H9 (cell line): Measurements from ENCODE around the gene PTPMT1. TPM values are rescaled to one million over a fixed set of nuclear protein-coding genes. Genes with fewer than 3 reads are reported as not detected.

ENCODE experiments used
- DNase-seq: peaks from one replicate; pipeline ENCODE4 v3.0.0-alpha.2; 2017
- H2AFZ ChIP-seq: one replicate; pipeline ENCODE4 v1.6.1; 2013; ENCODE audit warnings: mild to moderate bottlenecking, low read length, control low read depth, moderate library complexity
- H2AK5ac ChIP-seq: 2 replicates; pipeline ENCODE4 v1.6.1; 2013; ENCODE audit warnings: low read length, control low read depth, mixed read lengths; ENCODE audit not compliant: insufficient read length
- H2BK120ac ChIP-seq: one replicate; pipeline ENCODE4 v1.6.1; 2013; ENCODE audit warnings: low read depth, mild to moderate bottlenecking, low read length, control low read depth, inconsistent platforms; ENCODE audit not compliant: poor library complexity, severe bottlenecking
- H2BK12ac ChIP-seq: 2 replicates; pipeline ENCODE4 v1.6.1; 2013; ENCODE audit warnings: low read length, control low read depth, mixed read lengths, low read depth; ENCODE audit not compliant: insufficient read length
- H2BK15ac ChIP-seq: 2 replicates; pipeline ENCODE4 v1.6.1; 2013; ENCODE audit warnings: low read depth, low read length, control low read depth
- H2BK20ac ChIP-seq: one replicate; pipeline ENCODE4 v1.6.1; 2013; ENCODE audit warnings: low read depth, mild to moderate bottlenecking, low read length, control low read depth, inconsistent platforms; ENCODE audit not compliant: poor library complexity, severe bottlenecking
- H2BK5ac ChIP-seq: 2 replicates; pipeline ENCODE4 v1.6.1; 2013; ENCODE audit warnings: low read length, control low read depth, mixed read lengths; ENCODE audit not compliant: insufficient read length
- H3K14ac ChIP-seq: 2 replicates; pipeline ENCODE4 v1.6.1; 2013; ENCODE audit warnings: low read length, control low read depth; ENCODE audit not compliant: insufficient read depth
- H3K18ac ChIP-seq: 2 replicates; pipeline ENCODE4 v1.6.1; 2013; ENCODE audit warnings: low read depth, mild to moderate bottlenecking, mixed read lengths, low read length, control low read depth; ENCODE audit not compliant: insufficient read length
- H3K23ac ChIP-seq: 2 replicates; pipeline ENCODE4 v1.6.1; 2013; ENCODE audit warnings: low read length, control low read depth, mixed read lengths, low read depth; ENCODE audit not compliant: insufficient read length
- H3K23me2 ChIP-seq: 2 replicates; pipeline ENCODE4 v1.6.1; 2013; ENCODE audit warnings: low read depth, mild to moderate bottlenecking, mixed read lengths, low read length, control low read depth; ENCODE audit not compliant: insufficient read length, poor library complexity, severe bottlenecking
- H3K27ac ChIP-seq: 2 replicates; pipeline ENCODE4 v1.5.1; 2013; ENCODE audit warnings: low read length, control low read depth, mixed read lengths, low read depth; ENCODE audit not compliant: insufficient read length
- H3K27me3 ChIP-seq: 2 replicates; pipeline ENCODE4 v1.6.1; 2013; ENCODE audit warnings: low read length, control low read depth, inconsistent platforms; ENCODE audit not compliant: insufficient read depth
- H3K4ac ChIP-seq: 2 replicates; pipeline ENCODE4 v1.6.1; 2013; ENCODE audit warnings: low read depth, mild to moderate bottlenecking, control low read depth, inconsistent platforms, low read length, moderate library complexity
- H3K4me1 ChIP-seq: 2 replicates; pipeline ENCODE4 v1.6.1; 2013; ENCODE audit warnings: low read length, control low read depth, inconsistent platforms; ENCODE audit not compliant: insufficient read depth
- H3K4me2 ChIP-seq: 2 replicates; pipeline ENCODE4 v1.6.1; 2013; ENCODE audit warnings: low read length, control low read depth, mixed read lengths; ENCODE audit not compliant: insufficient read length, insufficient read depth
- H3K56ac ChIP-seq: 2 replicates; pipeline ENCODE4 v1.6.1; 2013; ENCODE audit warnings: low read depth, mild to moderate bottlenecking, mixed read lengths, low read length, control low read depth; ENCODE audit not compliant: insufficient read length
- H3K79me1 ChIP-seq: 2 replicates; pipeline ENCODE4 v1.6.1; 2013; ENCODE audit warnings: low read depth, mild to moderate bottlenecking, moderate library complexity, low read length, control low read depth, inconsistent platforms; ENCODE audit not compliant: insufficient read depth, poor library complexity, severe bottlenecking
- H3K79me2 ChIP-seq: 2 replicates; pipeline ENCODE4 v1.6.1; 2013; ENCODE audit warnings: low read length, control low read depth, inconsistent platforms; ENCODE audit not compliant: insufficient read depth
- H3K9ac ChIP-seq: 2 replicates; pipeline ENCODE4 v1.6.1; 2013; ENCODE audit warnings: low read length, control low read depth, mixed read lengths; ENCODE audit not compliant: insufficient read length; ENCODE audit errors: extremely low read depth
- H3K9me3 ChIP-seq: one replicate; pipeline ENCODE4 v1.6.1; 2013; ENCODE audit warnings: low read depth, low read length, inconsistent platforms; ENCODE audit not compliant: control insufficient read depth
- H3T11ph ChIP-seq: one replicate; pipeline ENCODE4 v1.6.1; 2013; ENCODE audit warnings: mild to moderate bottlenecking, low read length, control low read depth, inconsistent platforms
- H4K20me1 ChIP-seq: one replicate; pipeline ENCODE4 v1.6.1; 2013; ENCODE audit not compliant: control insufficient read depth, insufficient read length, insufficient read depth
- H4K5ac ChIP-seq: 2 replicates; pipeline ENCODE4 v1.6.1; 2013; ENCODE audit warnings: low read depth, mild to moderate bottlenecking, mixed read lengths, low read length, control low read depth; ENCODE audit not compliant: insufficient read length
- H4K8ac ChIP-seq: replicated peaks from 2 replicates; pipeline ENCODE4 v1.6.1; 2013; ENCODE audit warnings: low read length, control low read depth, mixed read lengths, low read depth; ENCODE audit not compliant: insufficient read length
- H4K91ac ChIP-seq: 2 replicates; pipeline ENCODE4 v1.6.1; 2013; ENCODE audit warnings: low read depth, mild to moderate bottlenecking, moderate library complexity, mixed read lengths, low read length, control low read depth; ENCODE audit not compliant: insufficient read length
- H3K27ac Mint-ChIP-seq, 3 experiments: 2 replicates in 2 of 3; 3 replicates in 1 of 3; pipeline ENCODE4 v1.8.0; 2020 to 2021; ENCODE audit warnings: mixed read lengths in 3 of 3, mild to moderate bottlenecking in 1 of 3, moderate library complexity in 1 of 3
- H3K27me3 Mint-ChIP-seq: 2 replicates; pipeline ENCODE4 v1.8.0; 2021; ENCODE audit warnings: low read depth, mild to moderate bottlenecking, moderate library complexity, mixed read lengths
- H3K36me3 Mint-ChIP-seq, 3 experiments: 2 replicates in 2 of 3; 3 replicates in 1 of 3; pipeline ENCODE4 v1.8.0; 2020 to 2021; ENCODE audit warnings: low read depth in 3 of 3, mixed read lengths in 3 of 3; ENCODE audit not compliant: insufficient read depth in 1 of 3
- H3K4me1 Mint-ChIP-seq, 2 experiments: 2 replicates each; pipeline ENCODE4 v1.8.0; 2020; ENCODE audit warnings: mixed read lengths in 2 of 2
- H3K4me3 Mint-ChIP-seq, 2 experiments: 2 replicates in 1 of 2; 3 replicates in 1 of 2; pipeline ENCODE4 v1.8.0; 2020 to 2021; ENCODE audit warnings: mild to moderate bottlenecking in 2 of 2, mixed read lengths in 2 of 2, moderate library complexity in 1 of 2
- H3K9me3 Mint-ChIP-seq, 2 experiments: 2 replicates in 1 of 2; 3 replicates in 1 of 2; pipeline ENCODE4 v1.8.0; 2020; ENCODE audit warnings: mild to moderate bottlenecking in 2 of 2, mixed read lengths in 2 of 2, moderate library complexity in 1 of 2
- WGBS: extraction: QIAGEN DNeasy Blood & Tissue Kit; methylation state at CpG from one replicate; pipeline ENCODE4 v1.1.7; 2013; ENCODE audit warnings: missing lambda C conversion rate, low lambda C conversion rate, mixed read lengths; ENCODE audit not compliant: insufficient read length; ENCODE audit errors: extremely low coverage; 5-methylcytosine and 5-hydroxymethylcytosine counted together
- total RNA-seq: library from RNA; stranded (reverse); gene quantifications from 2 replicates; pipeline ENCODE4 v1.2.1, GENCODE V29; 2021
- TF ChIP-seq, protein P1 (sequence below): fragments of 200-600 bp; sonication (generic); conservative IDR thresholded peaks from 3 replicates; pipeline ENCODE4 v1.8.0; 2021; ENCODE audit warnings: antibody characterized with exemption, mild to moderate bottlenecking

PTPMT1 gene
- total RNA-seq, 1 experiment from 2014 or later: 72.9 TPM

DNA sequence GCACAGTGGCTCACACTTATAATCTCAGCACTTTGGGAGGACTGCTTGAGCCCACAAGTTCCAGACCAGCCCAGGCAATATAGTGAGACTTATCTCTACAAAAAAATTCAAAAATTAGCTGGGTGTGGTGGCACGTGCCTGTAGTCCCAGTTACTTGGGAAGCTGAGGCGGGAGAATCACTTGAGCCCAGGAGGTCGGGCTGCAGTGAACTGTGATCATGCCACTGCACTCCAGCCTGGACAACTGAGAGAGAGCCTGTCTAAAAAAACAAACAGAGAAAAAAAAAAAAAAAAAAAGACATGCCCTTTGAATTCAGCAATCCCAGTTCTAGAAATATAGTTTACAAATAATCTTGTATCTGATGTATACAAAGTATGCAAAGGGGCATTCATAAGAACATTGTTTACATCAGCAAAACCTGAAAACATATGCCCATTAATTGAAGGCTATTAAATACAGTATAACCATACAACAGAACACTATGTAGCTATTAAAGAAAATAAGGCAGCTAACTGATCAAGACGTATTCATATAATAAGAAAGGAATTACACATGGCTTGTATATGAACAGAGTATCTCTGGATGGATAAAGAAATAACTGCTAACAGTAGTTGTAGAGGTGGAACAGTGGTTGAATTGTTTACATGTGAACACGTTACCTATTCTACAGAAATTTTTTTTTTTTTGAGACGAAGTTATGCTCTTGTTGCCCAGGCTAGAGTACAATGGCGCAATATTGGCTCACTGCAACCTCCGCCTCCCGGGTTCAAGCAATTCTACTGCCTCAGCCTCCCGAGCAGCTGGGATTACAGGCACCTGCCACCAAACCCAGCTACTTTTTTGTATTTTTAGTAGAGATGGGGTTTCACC is 48.2 kb upstream of the PTPMT1 start:
- Histone ChIP-seq H2BK120ac (no peak overlapping the region), H3T11ph (no peak overlapping the region), H3K9ac (no peak overlapping the region), H3K79me1 (peaks cover 15% of the 10 kb centered on the region), H3K14ac (no peak overlapping the region), H3K9me3 (no peaks in the 10 kb centered on the region), H3K4ac (no peak overlapping the region), H2BK5ac (no peak overlapping the region), H2BK20ac (no peak overlapping the region), H2AK5ac (no peak overlapping the region), H3K4me2 (no peak overlapping the region), H4K5ac (no peak overlapping the region), H4K91ac (no peak overlapping the region), H3K27ac (no peak overlapping the region), H3K23ac (no peak overlapping the region), H4K20me1 (no peaks in the 10 kb centered on the region), H3K4me1 (peaks cover 9% of the 10 kb centered on the region), H2BK15ac (no peak overlapping the region), H3K18ac (no peak overlapping the region), H2AFZ (no peak overlapping the region), H3K23me2 (no peaks in the 10 kb centered on the region), H3K56ac (no peak overlapping the region), H2BK12ac (no peak overlapping the region), H3K27me3 (no peaks in the 10 kb centered on the region), H4K8ac (no peak overlapping the region), H3K79me2 (peaks cover 40% of the 10 kb centered on the region; the same call in 1 of the 2 replicates)
- Mint-ChIP-seq H3K4me1 (peaks cover 35 to 38% of the 10 kb centered on the region in 2 experiments), H3K9me3 (no peaks in the 10 kb centered on the region), H3K36me3 (peaks cover 0 to 4% (median 2%) of the 10 kb centered on the region in 3 experiments; a peak in 1 of 7 replicates), H3K4me3 (no peak overlapping the region), H3K27ac (peak overlapping the region in 1 of 3 experiments; percentile 58; a peak in 2 of 7 replicates), H3K27me3 (no peaks in the 10 kb centered on the region)
- WGBS: no CpG with 5 or more reads among the region's 10 CpGs
- DNase-seq: no peak
- TF ChIP-seq, protein P1, sequence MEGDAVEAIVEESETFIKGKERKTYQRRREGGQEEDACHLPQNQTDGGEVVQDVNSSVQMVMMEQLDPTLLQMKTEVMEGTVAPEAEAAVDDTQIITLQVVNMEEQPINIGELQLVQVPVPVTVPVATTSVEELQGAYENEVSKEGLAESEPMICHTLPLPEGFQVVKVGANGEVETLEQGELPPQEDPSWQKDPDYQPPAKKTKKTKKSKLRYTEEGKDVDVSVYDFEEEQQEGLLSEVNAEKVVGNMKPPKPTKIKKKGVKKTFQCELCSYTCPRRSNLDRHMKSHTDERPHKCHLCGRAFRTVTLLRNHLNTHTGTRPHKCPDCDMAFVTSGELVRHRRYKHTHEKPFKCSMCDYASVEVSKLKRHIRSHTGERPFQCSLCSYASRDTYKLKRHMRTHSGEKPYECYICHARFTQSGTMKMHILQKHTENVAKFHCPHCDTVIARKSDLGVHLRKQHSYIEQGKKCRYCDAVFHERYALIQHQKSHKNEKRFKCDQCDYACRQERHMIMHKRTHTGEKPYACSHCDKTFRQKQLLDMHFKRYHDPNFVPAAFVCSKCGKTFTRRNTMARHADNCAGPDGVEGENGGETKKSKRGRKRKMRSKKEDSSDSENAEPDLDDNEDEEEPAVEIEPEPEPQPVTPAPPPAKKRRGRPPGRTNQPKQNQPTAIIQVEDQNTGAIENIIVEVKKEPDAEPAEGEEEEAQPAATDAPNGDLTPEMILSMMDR: no peak
